HuH-7.5 (cell line): ENCODE measurements around the gene BFSP2.
"Not testable (repeated sequence)": the region's sequence is repeated elsewhere in the genome, so short reads cannot be mapped to it uniquely, and the experiment has no call there.

Source experiments
- DNase-seq: peaks from one replicate; pipeline ENCODE4 v3.0.0; 2011; ENCODE audit warnings: low spot score

Gene BFSP2

DNA sequence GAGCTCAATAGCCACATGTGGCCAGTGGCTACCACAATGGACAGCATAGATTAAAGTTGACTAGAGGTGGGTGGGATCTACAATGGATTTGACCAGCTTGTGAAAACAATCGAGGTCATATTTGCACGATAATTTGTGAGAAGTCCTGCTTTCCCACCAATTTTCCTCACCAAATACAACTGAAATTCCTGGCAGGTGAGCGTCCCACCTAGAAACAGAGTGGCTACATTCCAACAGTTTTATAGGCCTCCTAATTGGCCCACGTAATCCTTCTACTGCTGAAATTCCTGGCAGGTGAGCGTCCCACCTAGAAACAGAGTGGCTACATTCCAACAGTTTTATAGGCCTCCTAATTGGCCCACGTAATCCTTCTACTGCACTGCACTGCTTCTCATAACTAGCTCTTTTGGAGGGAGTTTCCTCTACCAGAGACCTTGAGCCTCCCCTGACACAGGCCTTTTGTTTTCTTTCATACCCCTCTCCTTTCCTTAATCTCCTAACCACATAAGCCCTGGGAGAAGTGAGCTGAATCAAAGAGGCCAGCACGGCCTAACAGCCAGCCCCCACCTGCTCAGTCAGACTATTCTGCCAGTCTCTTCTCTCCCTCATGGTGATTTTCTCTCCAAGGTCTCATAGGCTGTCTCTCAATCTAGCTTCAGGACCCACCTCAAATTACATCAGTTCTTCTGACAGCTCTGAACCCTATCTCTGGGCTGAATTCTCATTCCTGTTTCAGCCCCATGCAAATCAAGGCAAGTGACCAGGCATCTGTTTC lies 80.2 kb downstream of the BFSP2 start:
- DNase-seq = no peak

DNA sequence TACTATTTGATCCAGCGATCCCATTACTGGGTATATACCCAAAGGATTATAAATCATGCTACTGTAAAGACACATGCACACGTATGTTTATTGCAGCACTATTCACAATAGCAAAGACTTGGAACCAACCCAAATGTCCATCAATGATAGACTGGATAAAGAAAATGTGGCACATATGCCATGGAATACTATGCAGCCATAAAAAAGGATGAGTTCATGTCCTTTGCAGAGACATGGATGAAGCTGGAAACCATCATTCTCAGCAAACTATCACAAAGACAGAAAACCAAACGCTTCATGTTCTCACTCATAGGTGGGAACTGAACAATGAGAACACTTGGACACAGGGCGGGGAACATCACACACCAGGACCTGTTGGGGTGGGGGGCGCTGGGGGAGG lies 82.6 kb downstream of the BFSP2 start:
- DNase-seq = not testable (repeated sequence)

DNA sequence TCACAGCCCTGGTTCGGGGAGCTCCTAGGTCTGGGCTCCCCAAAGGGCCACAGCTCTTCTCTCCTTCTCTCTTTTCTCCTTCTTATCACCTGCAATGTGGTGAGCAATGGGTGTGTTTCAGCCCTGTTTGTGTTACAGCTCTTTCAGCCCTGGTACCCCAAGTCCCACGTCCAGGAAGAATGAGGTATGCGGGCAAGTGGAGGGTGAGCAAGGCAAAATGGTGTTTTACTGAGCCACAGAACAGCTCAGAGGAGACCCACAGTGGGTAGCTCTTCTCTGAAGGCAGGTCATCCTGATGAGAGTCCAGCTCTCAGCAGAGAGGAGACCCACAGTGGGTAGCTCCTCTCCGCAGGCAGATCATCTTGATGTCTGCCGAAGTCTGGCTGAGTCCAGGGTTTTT lies 86.8 kb downstream of the BFSP2 start:
- no peak for DNase-seq

DNA sequence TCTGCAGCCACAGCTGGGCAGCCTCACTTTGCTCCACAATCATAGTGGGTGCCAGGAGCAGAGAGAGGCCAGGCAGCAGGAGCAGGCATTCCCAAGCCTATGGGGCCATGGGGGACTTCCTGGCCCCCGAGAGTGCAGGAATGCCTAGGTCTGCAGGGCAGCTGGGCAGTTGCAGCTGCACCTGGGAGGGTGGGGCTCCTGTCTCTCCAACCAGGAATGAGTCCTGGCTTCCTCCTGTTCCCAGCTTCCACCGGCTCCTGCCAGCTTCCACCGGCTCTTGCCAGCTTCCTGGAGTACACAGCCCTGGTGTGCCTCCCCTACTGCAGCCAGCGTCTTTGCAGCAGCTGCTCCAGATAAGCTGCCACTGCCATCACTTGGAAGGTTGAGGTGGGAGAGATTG lies 87.3 kb downstream of the BFSP2 start:
- no peak for DNase-seq

DNA sequence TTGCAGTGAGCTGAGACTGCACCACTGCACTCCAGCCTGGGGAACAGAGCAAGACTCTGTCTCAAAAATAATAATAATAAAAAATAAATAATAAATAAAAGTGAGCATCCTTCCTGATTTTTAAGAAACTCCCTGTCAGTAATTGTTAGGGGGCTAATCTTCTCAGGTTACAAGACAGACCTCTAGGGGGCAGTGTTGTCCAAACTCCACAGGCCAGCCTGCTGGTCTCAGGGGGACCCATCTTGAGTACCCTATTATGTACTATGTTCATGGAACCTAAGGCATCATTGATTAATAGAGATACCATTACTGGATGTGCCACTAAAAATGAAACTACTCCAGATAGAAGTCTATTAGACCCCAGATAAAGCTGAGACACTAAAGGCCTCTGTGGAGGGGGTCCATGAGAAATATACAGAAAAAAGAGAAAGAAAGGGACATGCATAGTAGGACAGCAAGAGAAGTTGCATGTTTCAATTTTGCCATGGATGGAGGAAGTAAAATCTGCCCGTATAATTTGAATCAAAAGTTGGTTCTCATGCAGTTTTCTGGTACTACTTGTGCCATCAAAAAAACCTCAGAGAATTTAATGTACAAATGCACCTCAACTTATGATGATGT lies 88.2 kb downstream of the BFSP2 start:
- DNase-seq = no peak

DNA sequence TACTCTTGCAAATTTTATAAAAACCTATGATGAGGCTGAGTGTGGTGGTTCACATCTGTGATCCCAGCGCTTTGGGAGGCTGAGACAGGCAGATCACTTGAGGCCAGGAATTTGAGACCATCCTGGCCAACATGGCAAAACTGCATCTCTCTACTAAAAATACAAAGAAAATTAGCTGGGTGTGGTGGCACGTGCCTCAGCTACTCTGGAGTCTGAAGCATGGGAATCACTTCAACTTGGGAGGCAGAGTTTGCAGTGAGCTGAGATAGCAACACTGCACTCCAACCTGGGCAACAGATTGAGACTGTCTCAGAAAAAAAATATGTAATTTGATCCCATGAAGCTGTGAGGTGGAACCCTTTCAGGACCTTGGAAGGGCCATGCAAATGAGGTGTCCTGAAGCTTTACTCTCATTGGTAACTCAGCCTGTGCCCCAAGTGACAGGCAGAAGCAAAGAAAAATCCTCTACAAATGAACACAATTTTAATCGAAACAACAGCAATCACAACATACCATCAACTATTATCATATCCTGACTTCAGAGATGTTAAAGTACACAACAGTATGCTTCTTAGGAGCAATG lies 89.0 kb downstream of the BFSP2 start:
- no peak for DNase-seq

DNA sequence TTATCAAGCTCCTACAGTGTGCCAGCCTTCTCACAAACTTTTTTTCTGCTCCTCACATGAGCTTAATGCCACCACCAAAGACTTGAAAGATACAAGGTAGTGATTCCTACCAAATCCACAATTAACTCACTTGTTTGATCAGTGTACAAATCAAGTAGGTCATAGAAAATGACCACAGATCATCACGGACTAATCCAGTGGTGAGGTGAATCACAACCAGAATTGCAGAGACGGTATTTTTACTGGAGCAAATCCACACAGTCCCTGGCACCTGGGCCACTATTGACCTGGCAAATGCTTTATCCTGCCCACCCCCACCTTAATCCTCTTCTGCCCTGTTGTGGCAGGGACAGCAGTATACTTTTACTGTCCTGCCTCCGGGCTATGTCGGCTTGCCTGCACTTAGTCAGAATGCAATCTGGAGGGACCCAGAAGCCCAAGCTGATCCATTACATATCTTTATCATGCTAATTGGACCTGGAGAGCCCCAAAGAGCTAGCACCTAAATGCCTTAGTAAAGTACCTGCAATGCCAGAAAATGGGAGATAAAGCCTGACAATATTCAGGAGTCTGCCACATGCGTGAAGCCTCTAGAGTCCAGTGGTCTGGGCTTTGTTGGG lies 89.7 kb downstream of the BFSP2 start:
- DNase-seq = no peak

DNA sequence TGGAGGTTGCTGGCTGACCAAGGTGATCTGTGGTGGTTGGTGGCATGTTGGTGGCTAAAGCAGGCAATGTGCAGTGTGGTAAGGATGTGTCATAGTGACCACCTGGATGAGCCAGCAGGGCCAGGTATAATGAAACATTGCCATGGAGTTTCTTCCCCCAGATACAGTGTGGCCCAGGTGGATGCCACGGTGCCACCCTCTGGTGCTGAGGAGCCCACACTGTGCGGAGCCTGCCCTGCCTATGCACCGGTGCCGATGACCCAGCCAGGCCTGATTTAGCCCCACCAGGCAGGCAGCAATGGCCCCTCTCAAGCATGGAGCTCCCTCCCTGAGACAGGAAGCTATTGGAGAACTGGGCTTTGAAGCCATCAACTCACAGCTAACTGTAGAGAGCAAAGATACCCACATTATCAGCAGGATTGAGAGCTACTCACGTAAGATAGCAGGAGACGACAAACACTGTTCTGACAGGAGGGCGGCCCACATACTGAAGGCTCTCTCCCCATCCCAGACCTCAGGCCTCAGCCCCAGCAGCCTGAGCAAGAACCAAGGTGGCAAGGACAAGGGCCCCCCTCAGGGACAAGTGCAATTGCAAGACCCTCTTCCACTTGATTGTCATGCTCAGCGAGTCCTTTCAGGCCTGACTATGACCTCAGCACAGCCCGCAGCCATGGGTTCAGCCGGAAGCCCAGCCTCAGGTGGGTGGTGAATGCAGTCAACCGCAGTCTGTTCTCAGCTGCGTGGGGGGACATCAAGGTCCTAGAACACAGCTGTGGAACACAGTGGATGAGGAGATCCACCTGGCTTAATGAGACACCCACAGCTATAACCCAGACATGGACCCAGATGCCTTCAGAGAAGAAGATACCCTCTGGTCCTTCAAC lies 90.9 kb downstream of the BFSP2 start:
- no peak for DNase-seq

DNA sequence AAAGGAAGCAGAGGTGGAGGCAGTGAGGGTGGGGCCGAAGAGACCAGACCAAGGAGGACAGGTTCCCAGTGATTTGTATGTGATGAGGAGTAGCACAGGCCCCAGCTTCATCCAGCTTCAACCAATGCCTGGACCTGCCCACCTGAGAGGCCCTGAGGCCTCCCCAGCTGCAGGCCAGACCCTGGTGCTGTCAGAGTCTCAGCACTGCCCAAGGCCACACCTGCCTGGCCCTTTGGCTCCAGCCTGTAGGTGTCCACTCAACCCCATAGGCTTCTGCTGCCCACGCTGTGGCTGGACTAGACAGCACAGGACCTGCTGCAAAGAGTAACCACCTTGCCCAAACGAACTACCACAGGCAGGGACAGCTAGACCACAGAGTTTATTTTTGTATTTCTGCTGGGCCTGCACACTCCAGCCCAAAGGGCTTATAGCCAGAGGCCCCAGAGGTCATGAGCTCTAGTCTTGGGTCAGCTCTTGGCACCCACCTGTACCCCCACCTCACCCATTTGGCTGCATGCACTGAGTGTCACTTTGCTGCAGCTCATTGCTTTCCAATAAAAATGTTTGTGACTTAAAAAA lies 91.7 kb downstream of the BFSP2 start:
- no peak for DNase-seq

DNA sequence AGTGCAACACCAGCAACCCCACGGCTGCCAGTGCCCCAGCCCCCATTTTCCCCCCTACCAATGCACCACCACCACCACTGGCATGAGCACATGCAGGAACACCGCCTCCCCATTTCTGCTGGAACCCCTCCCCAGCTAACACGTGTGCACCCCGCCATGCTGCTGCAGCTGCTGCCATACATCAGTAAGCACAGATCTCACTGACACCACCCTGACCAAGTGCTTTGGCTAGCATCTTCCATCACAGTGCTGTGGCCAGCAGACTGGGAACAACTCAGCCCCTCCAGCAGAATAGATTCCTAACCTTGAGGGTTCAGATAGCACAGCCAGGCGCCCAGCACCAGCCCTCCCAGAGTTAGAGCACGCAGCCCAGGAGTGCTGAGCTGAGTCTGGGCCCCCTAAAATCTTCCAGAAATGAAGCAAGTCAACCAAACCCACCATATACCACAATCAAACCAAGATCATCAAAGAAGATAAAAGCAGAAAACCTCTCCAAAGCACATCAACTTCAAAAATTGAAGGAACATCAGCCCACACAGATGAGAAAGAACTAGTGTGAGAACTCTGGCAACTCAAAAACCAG lies 92.4 kb downstream of the BFSP2 start:
- no peak for DNase-seq

DNA sequence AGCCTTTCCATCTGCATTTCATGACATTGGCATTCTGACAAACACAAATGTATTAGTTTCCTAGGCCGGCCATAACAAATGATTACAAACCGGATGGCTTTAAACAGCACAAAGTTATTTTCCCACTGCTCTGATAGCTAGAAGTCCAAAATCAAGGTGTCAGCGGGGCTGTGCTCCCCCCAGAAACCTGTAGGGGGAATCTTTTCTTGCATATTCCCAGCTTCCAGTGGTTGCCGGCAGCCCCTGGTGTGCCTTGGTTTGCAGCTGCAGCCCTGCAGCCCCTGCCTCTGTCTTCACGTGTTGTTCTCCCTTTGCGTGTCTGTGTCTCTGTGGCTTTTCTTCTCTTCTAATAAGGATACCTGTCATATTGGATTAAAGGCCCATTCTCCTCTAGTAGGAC lies 94.6 kb downstream of the BFSP2 start:
- DNase-seq = peak; percentile 57

DNA sequence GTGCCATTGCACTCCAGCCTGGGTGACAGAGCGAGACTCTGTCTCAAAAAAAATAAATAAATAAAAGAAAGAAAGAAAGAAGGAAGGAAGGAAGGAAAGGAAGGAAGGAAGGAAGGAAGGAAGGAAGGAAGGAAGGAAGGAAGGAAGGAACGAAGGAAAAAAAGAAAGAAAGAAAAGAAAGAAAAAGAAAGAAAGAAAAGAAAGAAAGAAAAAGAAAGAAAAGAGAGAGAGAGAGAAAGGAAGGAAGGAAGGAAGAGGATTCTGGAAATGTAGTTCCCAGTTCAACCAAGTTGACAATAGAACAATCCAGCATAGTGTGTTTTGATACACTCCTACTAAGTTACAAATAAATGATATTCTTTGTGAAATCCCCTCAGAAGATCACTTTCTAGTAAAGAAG lies 102.7 kb downstream of the BFSP2 start:
- not testable (repeated sequence) for DNase-seq

DNA sequence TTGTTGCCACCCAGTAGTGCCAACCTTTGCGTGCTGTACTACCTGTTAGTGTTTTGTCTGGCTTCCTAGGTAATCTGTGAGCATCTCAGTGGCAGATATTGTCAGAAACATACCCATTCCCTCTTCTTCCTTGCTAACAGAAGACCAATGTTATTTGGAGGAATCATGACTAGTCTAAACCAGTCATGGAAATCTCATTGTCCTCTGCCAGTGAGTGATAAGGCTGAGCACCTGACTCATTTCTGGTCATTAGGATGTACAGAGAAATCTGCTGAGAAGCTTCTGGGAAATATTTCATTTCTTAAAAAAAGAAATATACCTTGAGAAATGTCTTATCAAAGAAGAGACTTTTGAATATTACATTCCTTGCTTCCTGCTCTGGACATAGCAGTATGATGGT lies 103.6 kb downstream of the BFSP2 start:
- no peak for DNase-seq

DNA sequence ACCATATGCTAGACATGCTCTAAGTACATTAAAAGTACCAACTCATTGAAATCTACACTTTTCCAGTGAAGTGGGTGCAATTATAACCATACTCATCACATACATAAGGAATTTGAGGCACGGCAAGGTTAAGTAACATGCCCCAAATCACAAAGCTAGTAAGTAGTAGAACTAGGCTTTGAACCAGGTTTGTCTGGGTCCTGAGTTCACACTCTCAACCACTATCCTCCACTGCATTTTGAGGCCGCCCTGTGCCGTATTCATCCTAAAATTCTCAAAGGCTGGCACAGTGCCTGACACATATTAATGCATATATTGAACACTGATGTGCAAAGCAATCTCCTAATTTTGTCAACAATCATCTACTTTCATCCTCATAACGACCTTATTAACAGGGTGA lies 104.9 kb downstream of the BFSP2 start:
- no peak for DNase-seq

DNA sequence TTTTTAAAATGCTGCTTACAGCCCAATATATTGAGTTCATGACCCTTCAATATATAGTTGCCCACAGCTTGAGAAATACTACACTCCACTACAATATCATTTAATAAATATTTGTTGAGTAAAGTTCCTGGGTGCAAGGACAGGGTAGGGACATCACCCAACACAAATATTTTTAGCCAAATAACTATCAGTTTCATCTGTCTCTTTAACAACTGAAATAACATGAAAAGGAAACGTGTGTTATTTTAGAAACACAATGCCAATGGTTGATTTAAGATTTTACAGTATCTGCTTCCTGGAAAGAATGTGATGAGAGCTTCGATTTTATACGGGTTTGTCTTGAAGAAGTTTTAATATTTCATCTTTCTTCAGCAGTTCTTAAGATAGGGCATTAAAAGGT lies 106.0 kb downstream of the BFSP2 start:
- DNase-seq = no peak

DNA sequence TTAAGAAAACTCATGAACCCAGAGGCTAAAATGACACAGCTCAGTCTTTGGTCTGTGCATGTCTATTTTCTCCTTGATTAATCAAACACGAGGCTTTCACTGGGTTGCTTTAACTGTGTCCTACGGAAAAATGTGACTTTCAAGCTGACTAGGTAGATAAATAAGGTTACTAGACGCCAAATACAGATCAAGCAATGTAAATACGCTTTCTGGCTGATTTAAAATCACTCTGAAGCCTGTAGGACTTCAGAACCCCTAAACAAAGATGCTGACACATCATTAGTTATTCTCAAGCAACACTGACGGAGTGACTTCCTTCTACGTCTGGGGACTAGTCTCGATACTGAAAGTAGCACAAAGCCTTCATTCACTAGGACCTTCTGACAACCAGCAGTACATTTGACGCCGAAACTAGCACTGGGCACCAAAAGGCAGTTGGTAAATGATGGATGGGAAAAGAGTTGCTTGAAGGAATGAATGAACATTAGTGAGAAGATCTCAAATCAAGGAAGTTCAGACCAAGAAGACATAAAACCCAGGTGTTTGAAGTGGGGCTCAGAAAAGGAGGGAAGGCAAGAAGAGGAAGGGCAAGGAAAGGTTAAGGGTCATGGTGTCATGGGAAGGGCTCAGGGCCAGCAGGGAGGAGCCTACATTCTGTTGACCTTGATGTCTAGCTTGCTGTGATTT lies 106.5 kb downstream of the BFSP2 start:
- no peak for DNase-seq

DNA sequence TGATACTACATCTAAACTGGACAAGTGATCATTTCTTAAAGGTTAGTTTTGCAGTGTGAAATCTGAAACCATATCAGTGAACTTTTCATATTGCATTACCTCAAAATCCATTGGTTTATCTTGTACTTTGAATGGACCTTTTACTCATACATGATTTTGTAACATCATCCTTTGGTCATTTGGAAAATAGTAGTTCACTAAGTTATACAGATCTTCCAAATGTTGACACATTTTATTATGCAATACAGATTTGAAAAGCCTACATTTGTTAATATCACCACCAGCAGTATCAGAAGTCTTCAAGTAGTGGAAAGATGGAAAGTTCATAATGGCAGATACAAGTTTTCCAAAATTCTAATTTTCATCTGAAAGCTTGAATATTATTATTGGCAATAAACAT lies 109.6 kb downstream of the BFSP2 start:
- no peak for DNase-seq

DNA sequence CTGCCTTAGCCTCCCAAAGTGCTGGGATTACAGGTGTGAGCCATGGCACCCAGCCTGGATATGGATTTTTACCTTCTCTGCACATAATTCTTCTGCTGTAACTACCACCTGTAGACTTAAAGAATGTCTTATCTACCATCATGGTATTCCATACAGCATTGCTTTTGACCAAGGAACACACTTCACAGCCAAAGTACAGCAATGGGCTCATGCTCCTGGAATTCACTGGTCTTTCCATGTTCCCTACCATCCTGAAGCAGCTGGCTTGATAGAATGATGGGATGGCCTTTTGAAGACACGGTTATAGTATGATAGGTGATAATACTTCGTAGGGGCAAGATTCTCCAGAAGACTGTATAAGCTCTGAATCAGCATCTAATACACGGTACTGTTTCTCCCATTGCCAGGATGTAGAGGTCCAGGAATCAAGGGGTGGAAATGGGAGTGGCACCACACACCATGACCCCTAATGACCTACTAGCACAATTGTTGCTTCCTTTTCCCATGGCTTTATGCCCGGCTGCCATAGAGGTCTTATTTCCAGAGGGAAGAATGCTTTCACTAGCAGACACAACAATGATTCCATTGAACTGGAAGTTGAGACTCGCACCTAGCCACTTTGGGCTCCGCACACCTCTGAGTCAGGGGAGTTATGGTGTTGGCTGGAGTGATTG lies 112.7 kb downstream of the BFSP2 start:
- DNase-seq = no peak

DNA sequence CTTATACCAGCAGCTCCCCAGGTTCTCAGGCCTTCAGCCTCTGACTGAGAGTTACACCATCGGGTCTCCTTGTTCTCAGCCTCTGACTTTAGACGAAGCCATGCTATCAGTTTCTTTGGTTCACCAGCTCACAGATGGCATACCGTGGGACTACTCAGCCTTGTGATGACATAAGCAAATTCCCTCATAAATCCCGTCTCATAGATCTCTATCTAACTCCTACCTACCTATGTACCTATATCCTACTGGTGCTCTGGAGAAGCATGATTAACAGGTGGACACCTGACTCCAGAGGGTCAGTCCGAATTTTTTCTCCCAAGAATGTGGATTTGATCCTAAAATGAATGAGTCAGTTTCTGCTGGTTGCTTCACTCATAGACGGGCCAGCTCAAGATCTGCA lies 114.6 kb downstream of the BFSP2 start:
- DNase-seq = no peak

DNA sequence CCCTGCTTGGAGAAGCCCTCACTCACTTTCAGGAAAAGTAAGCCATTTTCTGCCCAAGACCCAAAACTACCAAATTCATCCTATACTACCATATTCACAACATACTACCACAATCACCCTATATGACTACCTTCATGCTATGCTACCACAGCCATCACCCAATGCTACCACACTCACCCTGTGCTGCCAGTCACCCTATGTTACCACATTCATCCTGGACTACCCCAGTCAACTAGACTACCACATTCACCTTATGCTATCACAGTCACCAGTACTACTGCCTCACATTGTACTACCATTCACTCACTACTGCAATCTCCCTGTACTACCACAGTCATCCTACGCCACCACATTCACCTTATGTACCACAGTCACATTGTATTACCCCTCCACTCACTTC lies 115.3 kb downstream of the BFSP2 start:
- DNase-seq = no peak
